Prostate gland (tissue), 2 donors: ENCODE data around the gene RPLP2. TPM values are rescaled to one million over a fixed set of nuclear protein-coding genes. Genes with fewer than 3 reads are reported as not detected.

ENCODE experiments used
- DNase-seq: peaks from one replicate; pipeline ENCODE4 v3.0.0-alpha.2; 2019; ENCODE audit warnings: low spot score
- H3K27ac ChIP-seq, 2 donors: fragments of 200-600 bp; sonication (generic); 2 replicates each; pipeline ENCODE4 v1.5.1; 2017 to 2019
- H3K27me3 ChIP-seq: fragments of 200-600 bp; sonication (generic); replicated peaks from 2 replicates; pipeline ENCODE4 v1.5.1; 2019; ENCODE audit not compliant: insufficient read depth
- H3K36me3 ChIP-seq, 2 donors: fragments of 200-600 bp; sonication (generic); 1 replicate in 1 of 2; 2 replicates in 1 of 2; pipeline versions ENCODE4 v1.5.1 to v1.8.1; 2017 to 2019
- H3K4me1 ChIP-seq: fragments of 200-600 bp; sonication (generic); replicated peaks from 2 replicates; pipeline ENCODE4 v1.5.1; 2019
- H3K4me3 ChIP-seq, 2 donors: fragments of 200-600 bp; sonication (generic); 2 replicates each; pipeline ENCODE4 v1.5.1; 2017 to 2019
- H3K9me3 ChIP-seq: fragments of 200-600 bp; sonication (generic); 2 replicates; pipeline ENCODE4 v1.5.1; 2017
- POLR2A ChIP-seq: fragments of 450-650 bp; IDR thresholded peaks from one replicate; pipeline ENCODE4 v1.6.1; 2016; ENCODE audit warnings: antibody characterized with exemption, mild to moderate bottlenecking
- POLR2AphosphoS5 ChIP-seq: sonication (generic); formaldehyde crosslinking; IDR thresholded peaks from one replicate; pipeline ENCODE4 v1.6.1; 2017; ENCODE audit warnings: antibody characterized with exemption
- WGBS: methylation state at CpG from one replicate; pipeline ENCODE4 v1.1.5; 2018; 5-methylcytosine and 5-hydroxymethylcytosine counted together
- intact Hi-C: fragments of 100-400 bp; cut with DNase I; formaldehyde crosslinking; loops from one replicate; pipeline ENCODE4 v1.14.2; 2022
- total RNA-seq, 2 donors: library from RNA; depleted of rRNA; stranded (reverse); fragments of >200 nt; gene quantifications; one replicate each; pipeline ENCODE4 v1.1.0, GENCODE V29; 2016
- TF ChIP-seq, protein P1 (sequence below), 4 experiments: fragments of 200-600 bp in 2 of 4; fragments of 450-650 bp in 2 of 4; sonication (generic) in 2 of 4; IDR thresholded peaks; 1 replicate in 3 of 4; 2 replicates in 1 of 4; pipeline ENCODE4 v1.5.1; 2016 to 2019; ENCODE audit warnings: antibody characterized with exemption in 4 of 4, mild to moderate bottlenecking in 2 of 4, moderate library complexity in 2 of 4

Gene RPLP2
- total RNA-seq, 2 donors from 2014 or later: 431 to 906 TPM

DNA sequence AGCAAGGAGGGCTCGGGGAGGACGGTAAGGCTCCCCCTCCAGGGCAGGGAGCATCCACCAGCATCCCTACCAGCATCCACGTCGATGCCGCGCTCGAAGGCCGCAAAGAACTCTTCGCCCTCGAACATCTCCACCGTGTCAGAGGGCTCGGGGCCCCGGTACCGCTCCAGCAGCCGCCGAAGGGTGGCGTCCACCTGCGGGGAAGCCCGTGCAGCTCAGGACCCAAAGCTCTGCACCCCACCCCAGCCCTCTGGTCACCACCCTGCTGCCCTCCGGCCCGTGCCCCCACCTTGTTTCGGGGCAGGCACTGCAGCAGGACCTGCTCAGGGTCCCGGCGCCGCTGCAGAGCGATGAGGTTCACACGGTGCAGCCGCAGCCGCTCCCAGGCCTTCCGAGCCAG is 9.3 kb upstream of the RPLP2 start:
- intact Hi-C loops: no loop called here
- H3K4me1 ChIP-seq: peaks cover 26% of the 10 kb centered on the region
- WGBS: 91% methylated on average over 30 of the region's 30 CpGs

DNA sequence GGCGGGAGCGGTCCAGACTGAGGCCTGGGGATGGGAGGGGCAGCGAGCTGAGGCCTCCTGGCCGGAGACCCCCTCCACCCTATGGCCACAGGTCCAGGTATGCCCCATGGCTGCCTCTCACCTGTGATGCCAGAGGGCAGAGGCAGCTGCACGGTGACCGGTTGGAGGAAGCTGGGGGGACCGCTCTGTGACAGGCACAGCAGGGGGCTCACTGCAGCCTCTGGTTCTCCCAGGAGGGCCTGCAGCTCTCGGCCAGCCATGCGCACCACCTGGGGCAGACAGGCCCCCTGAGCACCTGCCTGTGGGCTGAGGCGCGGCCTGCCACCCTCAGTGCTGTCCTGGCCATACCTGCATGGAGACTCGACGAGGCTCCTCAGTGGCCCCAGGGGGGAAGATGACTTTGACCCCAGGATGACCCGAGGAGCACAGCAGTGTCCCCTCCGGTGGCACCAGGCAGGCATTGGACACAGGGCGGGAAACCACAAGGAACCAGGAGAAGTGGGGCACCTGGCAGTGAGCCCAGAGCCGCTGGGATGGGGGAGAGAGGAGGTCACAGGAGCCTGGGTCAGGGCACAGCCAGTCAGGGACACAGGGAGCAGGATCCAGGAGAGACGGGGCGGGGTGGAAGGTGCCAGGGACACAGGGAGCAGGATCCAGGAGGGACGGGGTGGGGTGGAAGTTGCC is 8.5 kb upstream of the RPLP2 start:
- Histone ChIP-seq H3K27me3 (no peaks in the 10 kb centered on the region), H3K9me3 (no peaks in the 10 kb centered on the region), H3K27ac (no peak overlapping the region), H3K4me3 (no peak overlapping the region), H3K36me3 (no peaks in the 10 kb centered on the region), H3K4me1 (peaks cover 21% of the 10 kb centered on the region)
- 83% methylated on average over 20 of the region's 20 CpGs for WGBS
- no peak for DNase-seq
- intact Hi-C loops: no loop called here
- TF ChIP-seq POLR2A (no peak), POLR2AphosphoS5 (no peak)
- TF ChIP-seq, protein P1, sequence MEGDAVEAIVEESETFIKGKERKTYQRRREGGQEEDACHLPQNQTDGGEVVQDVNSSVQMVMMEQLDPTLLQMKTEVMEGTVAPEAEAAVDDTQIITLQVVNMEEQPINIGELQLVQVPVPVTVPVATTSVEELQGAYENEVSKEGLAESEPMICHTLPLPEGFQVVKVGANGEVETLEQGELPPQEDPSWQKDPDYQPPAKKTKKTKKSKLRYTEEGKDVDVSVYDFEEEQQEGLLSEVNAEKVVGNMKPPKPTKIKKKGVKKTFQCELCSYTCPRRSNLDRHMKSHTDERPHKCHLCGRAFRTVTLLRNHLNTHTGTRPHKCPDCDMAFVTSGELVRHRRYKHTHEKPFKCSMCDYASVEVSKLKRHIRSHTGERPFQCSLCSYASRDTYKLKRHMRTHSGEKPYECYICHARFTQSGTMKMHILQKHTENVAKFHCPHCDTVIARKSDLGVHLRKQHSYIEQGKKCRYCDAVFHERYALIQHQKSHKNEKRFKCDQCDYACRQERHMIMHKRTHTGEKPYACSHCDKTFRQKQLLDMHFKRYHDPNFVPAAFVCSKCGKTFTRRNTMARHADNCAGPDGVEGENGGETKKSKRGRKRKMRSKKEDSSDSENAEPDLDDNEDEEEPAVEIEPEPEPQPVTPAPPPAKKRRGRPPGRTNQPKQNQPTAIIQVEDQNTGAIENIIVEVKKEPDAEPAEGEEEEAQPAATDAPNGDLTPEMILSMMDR (IDR thresholded peaks at IDR 0.05): no peak

More for the DNA sequence above, 9.3 kb upstream of the RPLP2 start:
- Histone ChIP-seq H3K27ac (no peak overlapping the region), H3K27me3 (no peaks in the 10 kb centered on the region), H3K9me3 (no peaks in the 10 kb centered on the region), H3K36me3 (no peaks in the 10 kb centered on the region), H3K4me3 (no peak overlapping the region)
- TF ChIP-seq POLR2AphosphoS5 (no peak), POLR2A (no peak)
- TF ChIP-seq, protein P1 (IDR thresholded peaks at IDR 0.05): no peak
- DNase-seq: no peak

DNA sequence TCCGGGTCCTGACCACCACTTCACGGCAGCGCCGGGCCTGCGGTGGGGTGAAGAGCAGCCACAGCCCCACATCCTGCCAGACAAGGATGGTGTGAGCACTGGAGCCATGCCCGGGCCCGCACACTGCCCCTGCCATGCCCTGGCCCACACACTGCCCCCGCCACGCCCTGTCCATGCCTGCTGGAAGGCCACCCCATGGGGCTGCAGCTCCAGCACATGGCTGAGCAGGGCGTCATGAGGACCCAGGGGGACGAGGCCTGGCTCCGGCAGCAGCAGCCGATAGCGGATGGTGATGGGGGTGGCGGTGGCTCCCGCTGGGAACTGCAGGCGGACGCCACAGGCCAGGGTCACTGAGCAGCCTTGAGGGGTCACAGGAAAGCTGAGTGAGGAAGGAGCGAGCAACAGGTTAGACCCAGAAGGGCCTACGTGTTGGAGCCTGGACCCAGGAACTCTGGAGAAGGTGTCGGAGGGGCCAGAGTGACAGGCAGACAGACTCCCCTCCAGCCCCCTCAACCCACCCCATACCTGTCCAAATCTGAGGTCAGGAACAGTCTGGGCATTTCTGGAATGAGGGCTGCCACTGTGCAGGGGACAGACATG is 7.6 kb upstream of the RPLP2 start:
- Histone ChIP-seq H3K4me3 (no peak overlapping the region), H3K9me3 (no peaks in the 10 kb centered on the region), H3K36me3 (no peaks in the 10 kb centered on the region), H3K27me3 (no peaks in the 10 kb centered on the region), H3K4me1 (peaks cover 13% of the 10 kb centered on the region), H3K27ac (no peak overlapping the region)
- TF ChIP-seq, protein P1 (IDR thresholded peaks at IDR 0.05): no peak
- no peak for TF ChIP-seq POLR2AphosphoS5
- no peak for TF ChIP-seq POLR2A
- WGBS: 97% methylated on average over 21 of the region's 21 CpGs
- no peak for DNase-seq
- intact Hi-C loops: no loop called here

DNA sequence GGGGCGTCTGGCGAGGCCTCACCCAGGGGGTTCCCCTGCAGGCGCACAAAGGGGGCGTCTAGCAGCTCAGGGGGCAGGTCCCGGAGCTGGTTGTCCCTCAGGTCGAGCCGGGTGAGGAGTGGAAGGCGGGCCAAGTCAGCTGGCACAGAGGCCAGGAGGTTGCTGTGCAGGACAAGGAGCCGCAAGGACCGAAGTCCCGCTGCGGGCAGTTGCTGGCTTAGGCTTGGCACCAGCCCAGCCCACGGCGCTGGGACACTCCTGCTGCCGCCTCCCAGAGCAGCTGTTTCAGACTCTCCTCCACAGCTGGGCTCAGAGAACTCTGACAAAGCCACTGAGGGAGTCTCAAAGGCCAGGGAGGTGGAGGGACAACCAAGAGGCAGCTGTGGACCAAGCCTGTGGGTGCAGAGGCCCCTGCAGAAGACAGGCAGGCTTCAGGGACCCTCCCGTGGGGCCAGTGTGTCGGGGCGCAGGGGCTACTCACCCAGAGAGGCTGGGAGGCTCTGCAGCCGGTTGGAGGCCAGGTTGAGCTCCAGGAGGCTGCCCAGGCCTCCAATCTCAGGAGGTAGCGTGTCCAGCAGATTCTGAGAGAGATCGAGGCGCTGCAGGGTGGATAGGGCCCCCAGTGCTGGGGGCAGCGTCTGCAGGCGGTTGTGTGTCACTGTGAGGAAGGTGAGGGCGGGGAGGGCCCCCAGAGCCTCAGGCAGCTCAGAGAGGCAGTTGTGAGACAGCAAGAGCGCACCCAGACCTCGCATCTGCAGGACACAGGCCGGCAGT is 6.9 kb upstream of the RPLP2 start:
- Histone ChIP-seq H3K27me3 (no peaks in the 10 kb centered on the region), H3K27ac (no peak overlapping the region), H3K36me3 (no peaks in the 10 kb centered on the region), H3K9me3 (no peaks in the 10 kb centered on the region), H3K4me3 (no peak overlapping the region), H3K4me1 (peaks cover 13% of the 10 kb centered on the region)
- intact Hi-C loops: no loop called here
- no peak for DNase-seq
- no peak for TF ChIP-seq POLR2A
- TF ChIP-seq, protein P1 (IDR thresholded peaks at IDR 0.05): no peak
- no peak for TF ChIP-seq POLR2AphosphoS5
- WGBS: 88% methylated on average over 28 of the region's 28 CpGs
